Measurements from ENCODE around the gene PYY.
"Not testable (repeated sequence)": the region's sequence is repeated elsewhere in the genome, so short reads cannot be mapped to it uniquely, and the experiment has no call there.

The PYY gene

GRCh38 chr17:43976963-43977837 lies 23.5 kb upstream of the PYY start:
- DNase-seq = no peak

- DNase-seq = no peak
Measured at GRCh38 chr17:43975898-43976297, 22.2 kb upstream of the PYY start.

GRCh38 chr17:43974382-43975266 lies 20.9 kb upstream of the PYY start:
- DNase-seq = no peak

GRCh38 chr17:43972444-43973212 lies 18.9 kb upstream of the PYY start:
- DNase-seq = not testable (repeated sequence)

GRCh38 chr17:43971436-43971835 lies 17.7 kb upstream of the PYY start:
- DNase-seq = not testable (repeated sequence)

- DNase-seq = no peak
Measured at GRCh38 chr17:43970366-43970765, 16.6 kb upstream of the PYY start.

- DNase-seq = no peak
Measured at GRCh38 chr17:43967251-43967875, 13.6 kb upstream of the PYY start.

GRCh38 chr17:43966276-43966675 lies 12.5 kb upstream of the PYY start:
- DNase-seq = no peak

- DNase-seq = no peak
Measured at GRCh38 chr17:43962479-43962878, 8.7 kb upstream of the PYY start.

GRCh38 chr17:43961954-43962353 lies 8.2 kb upstream of the PYY start:
- DNase-seq = no peak

GRCh38 chr17:43961292-43961691 lies 7.6 kb upstream of the PYY start:
- DNase-seq = not testable (repeated sequence)

GRCh38 chr17:43958748-43959352 lies 5.1 kb upstream of the PYY start:
- DNase-seq = no peak

GRCh38 chr17:43956222-43956621 lies 2.5 kb upstream of the PYY start:
- DNase-seq = no peak

- no peak for DNase-seq
Measured at GRCh38 chr17:43952724-43953666, 745 bp downstream of the PYY start.

- DNase-seq = no peak
Measured at GRCh38 chr17:43952351-43952723, 1.4 kb downstream of the PYY start.

GRCh38 chr17:43951750-43952149 lies 2.0 kb downstream of the PYY start:
- DNase-seq = no peak

GRCh38 chr17:43950554-43950953 lies 3.2 kb downstream of the PYY start:
- no peak for DNase-seq

GRCh38 chr17:43949781-43950180 lies 4.0 kb downstream of the PYY start:
- DNase-seq = no peak

GRCh38 chr17:43946781-43947180 lies 7.0 kb downstream of the PYY start:
- DNase-seq = no peak

- no peak for DNase-seq
Measured at GRCh38 chr17:43945074-43945829, 8.5 kb downstream of the PYY start.

All from SHP77 (cell line).